VCaP (cell line): ENCODE measurements around the gene KCNK4.

ENCODE experiments used
- H3K27ac ChIP-seq: fragments of 450-650 bp; 2 replicates; pipeline ENCODE4 v1.5.1; 2017
- CTCF ChIP-seq: fragments of 450-650 bp; conservative IDR thresholded peaks from 2 replicates; pipeline ENCODE4 v1.5.1; 2017; ENCODE audit warnings: mild to moderate bottlenecking, moderate library complexity

The KCNK4 gene

GRCh38 chr11:64267207-64267945 lies 23.7 kb upstream of the KCNK4 start:
- H3K27ac ChIP-seq = peak overlapping the region; percentile 100
- TF ChIP-seq CTCF = no peak

- peak overlapping the region; percentile 100 for H3K27ac ChIP-seq
- TF ChIP-seq CTCF = no peak
Measured at GRCh38 chr11:64268025-64268892, 22.8 kb upstream of the KCNK4 start.

DNA sequence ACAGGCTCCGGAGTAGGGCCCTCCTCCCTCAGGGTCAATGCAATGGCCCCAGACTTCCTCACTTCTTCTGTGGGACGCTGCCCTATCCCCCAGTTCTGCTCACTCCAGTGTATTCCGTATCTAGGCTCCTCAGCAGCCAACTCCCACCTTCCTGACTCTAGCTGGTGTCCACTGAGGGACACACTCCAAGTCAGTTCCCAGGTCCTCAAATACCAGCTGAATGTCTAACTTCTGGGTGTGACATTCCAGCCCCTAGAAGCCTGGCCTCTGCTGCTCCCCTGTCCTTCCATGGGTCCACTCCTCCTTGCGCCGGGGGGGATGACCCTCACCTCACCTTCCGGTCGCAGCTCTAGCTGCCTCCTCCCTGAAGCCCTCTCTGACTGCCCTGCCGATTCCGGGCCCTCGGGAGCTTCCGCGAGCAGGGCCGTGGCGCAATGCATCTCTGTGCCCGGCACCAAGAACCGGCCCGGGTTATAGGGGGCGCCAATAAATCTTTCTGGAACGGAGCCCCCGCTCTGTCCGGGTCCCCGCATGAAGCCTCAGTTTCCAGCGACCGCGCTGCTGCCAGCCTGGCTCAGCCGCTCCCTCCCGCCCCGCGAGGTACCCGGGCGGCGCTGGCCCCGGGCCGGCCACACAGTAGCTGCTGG lies 22.1 kb upstream of the KCNK4 start:
- TF ChIP-seq CTCF = no peak
- peak overlapping the region; percentile 100 for H3K27ac ChIP-seq

GRCh38 chr11:64269540-64270220 lies 21.4 kb upstream of the KCNK4 start:
- TF ChIP-seq CTCF = peak; percentile 52
- H3K27ac ChIP-seq = peak overlapping the region; percentile 100

GRCh38 chr11:64275031-64275800 lies 15.9 kb upstream of the KCNK4 start:
- no peak for TF ChIP-seq CTCF

GRCh38 chr11:64275841-64276240 lies 15.3 kb upstream of the KCNK4 start:
- TF ChIP-seq CTCF = no peak
- peak overlapping the region; percentile 99; the same call in 1 of the 2 replicates for H3K27ac ChIP-seq

More at GRCh38 chr11:64275031-64275800, 15.9 kb upstream of the KCNK4 start:
- peak overlapping the region; percentile 99 for H3K27ac ChIP-seq
